Measurements from ENCODE around the gene BEAN1.

GRCh38 chr16:66502020-66502913 lies 75.2 kb downstream of the BEAN1 start:
- TF ChIP-seq CTCF (IDR thresholded peaks at IDR 0.05) = no peak
- TF ChIP-seq SIN3A (IDR thresholded peaks at IDR 0.05; ENCODE audit: borderline replicate concordance, insufficient read depth, low read depth, low read length) = no peak
- no peak for TF ChIP-seq REST (IDR thresholded peaks at IDR 0.05; ENCODE audit: insufficient read depth in 1 of 2, low read depth in 2 of 2, low read length in 1 of 2)

Measured in Panc1 (cell line).